HG02970 (cell line): ENCODE measurements around the gene SETBP1.

Experiments
- ATAC-seq: cut with Tn5 transposase; IDR thresholded peaks from one replicate; pipeline ENCODE4 v1.9.1; 2021; ENCODE audit warnings: mild to moderate bottlenecking, moderate library complexity, moderate number of reproducible peaks; ENCODE audit not compliant: unreplicated experiment, low FRiP score

The SETBP1 gene

DNA sequence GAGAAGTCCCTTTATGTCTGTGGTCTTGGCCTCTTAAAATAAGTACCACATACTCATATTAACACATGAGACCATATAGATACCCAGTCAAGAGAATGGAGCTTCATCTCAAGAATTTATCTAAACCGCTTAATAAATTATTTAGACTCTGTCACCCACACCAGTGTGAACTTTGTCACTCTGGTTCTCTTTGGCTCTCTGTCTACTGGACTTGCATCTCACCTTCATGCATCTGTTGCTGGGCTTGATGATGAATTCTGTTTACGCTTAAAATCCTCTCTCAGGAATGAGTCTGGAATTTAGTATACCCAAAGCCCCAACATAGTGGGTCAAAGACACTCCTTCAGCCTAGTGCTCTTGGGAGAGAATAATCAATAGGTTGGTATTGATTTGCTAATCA is 73.9 kb downstream of the SETBP1 start:
- no peak for ATAC-seq

GRCh38 chr18:44758861-44759631 is 78.4 kb downstream of the SETBP1 start:
- ATAC-seq = peak; percentile 98

GRCh38 chr18:44759925-44760342 is 79.2 kb downstream of the SETBP1 start:
- ATAC-seq = peak; percentile 47

DNA sequence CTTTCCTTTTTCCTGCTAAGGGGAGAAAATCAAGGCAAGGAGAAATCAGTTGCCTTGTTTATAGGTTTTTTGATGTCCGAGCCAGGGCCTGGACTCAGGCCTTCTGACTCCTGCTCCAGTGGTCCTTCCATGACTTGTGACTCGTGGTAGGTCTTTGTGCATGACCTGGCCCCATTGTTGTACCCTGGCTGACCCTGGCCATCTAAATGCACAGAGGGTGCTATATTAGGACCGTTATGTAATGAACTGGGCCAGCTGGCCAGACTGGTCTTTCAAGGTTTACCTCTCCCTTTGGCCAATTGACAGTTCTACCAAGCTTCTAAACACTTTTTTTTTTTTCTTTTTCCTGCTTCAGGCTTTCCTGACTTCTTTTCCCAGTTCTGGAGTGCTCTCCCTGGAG is 81.1 kb downstream of the SETBP1 start:
- ATAC-seq = no peak

DNA sequence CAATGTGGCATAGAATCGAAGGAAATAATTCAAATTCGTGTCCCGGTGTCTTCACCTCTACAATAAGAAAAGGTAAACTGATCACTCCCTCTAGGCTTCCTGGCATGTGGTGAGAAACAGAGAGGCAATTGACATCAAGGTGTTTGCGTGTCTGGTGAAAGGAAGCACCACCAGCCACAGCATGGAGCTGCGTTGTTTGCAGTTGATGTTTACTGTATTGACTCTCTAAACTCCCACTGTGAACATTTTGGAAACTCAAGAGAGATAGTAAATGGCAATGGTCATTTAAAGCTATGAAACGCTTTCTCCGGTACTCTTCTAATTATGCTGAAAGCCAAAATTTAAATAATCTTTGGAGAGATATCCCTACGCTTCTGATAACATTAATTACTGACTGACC is 82.6 kb downstream of the SETBP1 start:
- no peak for ATAC-seq

DNA sequence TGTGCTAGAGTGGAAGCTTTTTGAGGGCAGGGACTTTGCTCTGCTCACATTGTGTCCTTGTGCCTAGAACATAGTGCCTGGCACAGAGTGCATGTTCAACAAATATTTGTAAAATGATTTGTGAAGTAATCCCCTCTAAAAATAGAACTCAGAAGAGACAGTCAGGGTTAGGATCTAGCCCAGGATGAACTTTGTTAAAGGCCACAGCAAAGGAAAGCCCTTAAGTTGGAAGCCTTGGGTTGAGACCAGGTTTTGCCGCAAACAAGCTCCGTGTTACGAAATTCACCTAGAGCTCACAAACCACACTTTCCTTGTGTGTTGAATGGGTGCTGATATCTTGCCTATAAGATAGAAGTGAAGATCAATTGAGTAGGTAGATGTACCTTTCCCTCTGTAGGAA is 84.2 kb downstream of the SETBP1 start:
- no peak for ATAC-seq

GRCh38 chr18:44765456-44765855 is 84.8 kb downstream of the SETBP1 start:
- ATAC-seq = no peak

- ATAC-seq = no peak
Measured at GRCh38 chr18:44766450-44766849, 85.8 kb downstream of the SETBP1 start.

GRCh38 chr18:44767807-44768206 is 87.1 kb downstream of the SETBP1 start:
- no peak for ATAC-seq

DNA sequence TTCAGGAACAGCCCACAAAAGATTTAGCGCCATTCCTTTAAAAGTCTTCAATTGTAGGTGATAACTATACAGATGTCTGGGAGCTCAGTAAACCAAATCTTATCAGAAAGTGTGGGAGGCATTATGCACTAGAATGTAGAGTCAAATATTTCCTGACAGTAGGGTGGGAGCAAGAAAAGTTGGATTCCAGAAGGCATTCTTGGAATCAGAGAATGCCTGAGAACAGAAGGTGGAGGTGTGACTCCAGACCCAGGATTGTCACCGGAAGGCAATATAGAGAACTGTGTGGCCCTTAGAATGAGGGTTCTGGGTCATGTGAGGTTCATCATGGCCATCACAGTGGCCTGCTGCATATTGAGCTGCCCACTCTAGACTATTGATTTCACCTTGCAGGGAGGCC is 90.0 kb downstream of the SETBP1 start:
- ATAC-seq = no peak

GRCh38 chr18:44771572-44771955 is 90.9 kb downstream of the SETBP1 start:
- ATAC-seq = no peak

DNA sequence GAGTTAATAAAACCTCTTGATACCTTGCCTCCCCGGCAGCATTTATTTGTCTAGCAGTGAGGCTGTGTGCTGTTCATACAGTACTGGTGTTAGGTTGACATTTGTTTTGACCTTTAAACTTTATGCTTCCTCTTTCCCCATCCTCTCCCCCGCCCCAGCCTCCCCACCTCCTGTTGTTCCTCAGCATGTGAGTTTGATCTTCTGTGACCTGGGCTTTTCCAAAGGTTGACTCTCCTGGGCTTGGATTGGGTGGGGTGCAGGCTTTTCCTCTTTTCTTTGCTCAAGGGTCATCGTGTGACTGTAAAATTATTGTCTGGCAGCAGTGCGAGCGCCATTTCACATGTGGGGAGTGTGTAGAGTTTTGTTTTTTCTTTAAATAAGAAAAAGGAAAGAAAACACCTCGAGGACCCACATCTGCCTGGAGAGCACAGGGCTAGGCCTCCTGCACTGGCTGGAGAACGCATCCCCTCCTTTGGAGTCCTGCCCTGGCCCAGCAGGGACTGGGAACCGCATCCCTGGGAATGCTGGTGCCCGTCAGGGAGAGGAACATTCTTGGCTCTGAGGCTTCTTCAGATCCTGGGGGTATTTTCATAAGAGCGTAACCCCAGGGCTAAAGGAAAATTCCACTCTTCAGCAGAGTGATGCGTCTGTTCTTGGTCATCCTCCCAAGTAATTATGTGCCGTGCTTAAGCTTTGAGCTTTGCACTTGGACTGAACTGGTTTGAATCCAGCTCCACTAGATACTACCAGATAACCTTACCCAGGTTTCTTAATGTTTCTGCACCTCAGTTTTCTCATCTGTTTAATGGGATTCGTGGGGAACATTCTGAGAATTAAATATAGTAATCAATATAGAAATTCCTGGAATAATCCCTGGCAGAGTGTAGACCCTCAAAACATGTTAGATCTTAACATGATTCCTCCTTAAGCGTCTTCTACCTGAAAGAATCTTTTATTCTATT is 91.5 kb downstream of the SETBP1 start:
- ATAC-seq = no peak

DNA sequence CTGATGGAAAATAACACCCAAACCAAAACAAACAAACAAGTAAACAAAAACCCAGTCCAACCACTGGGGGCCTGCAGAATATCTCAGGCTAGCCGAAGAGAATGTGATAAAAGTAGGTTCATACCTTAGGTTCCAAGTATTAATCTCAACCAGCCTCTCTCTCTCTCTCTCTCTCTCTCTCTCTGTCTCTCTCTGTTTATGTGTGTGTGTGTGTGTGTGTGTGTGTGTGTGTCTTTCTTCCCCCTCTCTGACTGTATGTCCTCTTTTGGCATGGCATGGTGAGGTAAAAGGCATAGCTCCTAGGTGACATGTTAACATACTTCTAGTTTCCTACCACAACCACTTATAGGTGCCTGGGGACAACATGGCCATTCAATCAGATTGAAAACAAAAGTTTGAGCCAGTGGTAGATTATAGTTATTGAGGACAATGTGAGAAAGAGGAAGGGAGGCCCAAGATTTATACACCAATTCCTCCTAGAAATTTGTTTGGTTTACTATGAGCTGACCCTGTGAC is 93.0 kb downstream of the SETBP1 start:
- ATAC-seq = no peak

- ATAC-seq = no peak
Measured at GRCh38 chr18:44774191-44774590, 93.5 kb downstream of the SETBP1 start.

DNA sequence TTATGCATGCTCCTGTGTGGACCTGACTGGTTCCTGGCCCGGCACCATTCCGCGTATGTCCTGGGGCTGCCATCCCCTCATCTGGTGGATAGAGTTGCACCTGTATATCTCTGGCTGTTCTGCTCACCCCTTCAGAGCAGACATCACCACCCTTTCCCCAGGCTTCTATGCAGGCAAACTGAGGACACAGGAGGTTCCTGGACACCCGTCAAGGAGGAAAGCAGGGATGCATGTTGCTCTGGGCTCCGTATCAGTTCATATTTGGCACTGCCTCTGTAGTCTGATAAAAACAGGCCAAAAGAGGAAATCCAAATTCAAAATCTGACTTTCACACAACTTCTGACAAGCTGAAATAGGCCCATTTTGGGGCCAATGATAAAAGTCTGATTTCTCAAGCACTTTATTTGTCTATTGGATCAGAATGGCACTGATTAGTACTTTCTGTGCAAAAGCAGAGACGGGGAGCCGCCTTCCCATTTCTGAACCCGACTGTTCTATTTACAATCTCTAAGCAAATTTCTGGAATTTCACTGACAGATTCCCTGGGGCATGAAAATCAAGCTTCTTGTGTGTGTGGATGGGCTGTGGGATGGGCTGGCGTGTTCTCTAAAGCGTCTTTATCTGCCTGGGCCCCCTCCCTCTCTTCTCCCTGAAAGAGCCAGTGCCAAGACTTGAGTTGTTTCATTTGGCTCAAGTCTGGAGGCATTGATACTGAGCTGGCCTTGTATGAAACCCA is 96.9 kb downstream of the SETBP1 start:
- ATAC-seq = no peak

GRCh38 chr18:44778788-44779187 is 98.1 kb downstream of the SETBP1 start:
- ATAC-seq = no peak

- no peak for ATAC-seq
Measured at GRCh38 chr18:44779753-44780292, 99.1 kb downstream of the SETBP1 start.

DNA sequence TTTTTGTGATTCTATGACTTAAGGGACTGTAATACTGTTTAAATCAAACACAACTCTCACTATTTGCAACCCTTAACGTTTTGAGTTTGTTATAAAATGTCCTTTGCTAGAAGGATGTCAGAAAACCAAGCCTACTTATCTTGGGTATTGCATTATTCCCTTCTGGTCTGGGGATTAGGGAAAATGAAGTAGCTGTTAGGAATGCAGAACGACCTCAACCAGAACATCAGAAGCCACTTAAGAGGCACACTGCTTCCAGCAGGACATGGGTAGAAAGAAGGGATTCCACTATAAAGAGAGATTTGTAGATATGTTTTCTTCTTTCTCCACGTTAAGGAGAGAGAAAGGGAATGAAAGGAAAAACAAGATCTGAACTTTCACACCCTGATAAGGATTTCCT is 101.2 kb downstream of the SETBP1 start:
- ATAC-seq = no peak

DNA sequence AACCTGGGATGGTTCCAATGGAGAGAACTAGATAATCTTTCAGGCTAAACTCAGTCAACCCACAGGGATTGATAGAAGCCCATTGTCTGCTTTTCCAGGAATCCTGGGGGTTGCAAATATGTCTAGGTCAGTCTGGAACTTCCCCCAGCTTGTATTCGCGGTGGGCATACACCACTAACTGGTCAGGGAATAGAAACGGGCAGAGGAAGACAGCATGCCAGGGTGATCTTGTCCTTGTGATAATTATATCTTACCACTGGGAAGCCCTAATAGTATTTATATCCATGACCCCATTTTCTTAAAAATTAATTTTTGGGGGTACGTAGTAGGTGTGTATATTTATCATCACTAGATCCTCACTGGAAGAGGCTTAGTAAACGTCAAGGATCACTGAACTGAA is 101.9 kb downstream of the SETBP1 start:
- no peak for ATAC-seq

- no peak for ATAC-seq
Measured at GRCh38 chr18:44783371-44783770, 102.7 kb downstream of the SETBP1 start.
